ENCODE data around the gene NLK. TPM values are rescaled to one million over a fixed set of nuclear protein-coding genes. Genes with fewer than 3 reads are reported as not detected.
"Not testable (repeated sequence)": the region's sequence is repeated elsewhere in the genome, so short reads cannot be mapped to it uniquely, and the experiment has no call there.

NLK gene
- total RNA-seq, 1 experiment from 2014 or later: 14.6 TPM

DNA sequence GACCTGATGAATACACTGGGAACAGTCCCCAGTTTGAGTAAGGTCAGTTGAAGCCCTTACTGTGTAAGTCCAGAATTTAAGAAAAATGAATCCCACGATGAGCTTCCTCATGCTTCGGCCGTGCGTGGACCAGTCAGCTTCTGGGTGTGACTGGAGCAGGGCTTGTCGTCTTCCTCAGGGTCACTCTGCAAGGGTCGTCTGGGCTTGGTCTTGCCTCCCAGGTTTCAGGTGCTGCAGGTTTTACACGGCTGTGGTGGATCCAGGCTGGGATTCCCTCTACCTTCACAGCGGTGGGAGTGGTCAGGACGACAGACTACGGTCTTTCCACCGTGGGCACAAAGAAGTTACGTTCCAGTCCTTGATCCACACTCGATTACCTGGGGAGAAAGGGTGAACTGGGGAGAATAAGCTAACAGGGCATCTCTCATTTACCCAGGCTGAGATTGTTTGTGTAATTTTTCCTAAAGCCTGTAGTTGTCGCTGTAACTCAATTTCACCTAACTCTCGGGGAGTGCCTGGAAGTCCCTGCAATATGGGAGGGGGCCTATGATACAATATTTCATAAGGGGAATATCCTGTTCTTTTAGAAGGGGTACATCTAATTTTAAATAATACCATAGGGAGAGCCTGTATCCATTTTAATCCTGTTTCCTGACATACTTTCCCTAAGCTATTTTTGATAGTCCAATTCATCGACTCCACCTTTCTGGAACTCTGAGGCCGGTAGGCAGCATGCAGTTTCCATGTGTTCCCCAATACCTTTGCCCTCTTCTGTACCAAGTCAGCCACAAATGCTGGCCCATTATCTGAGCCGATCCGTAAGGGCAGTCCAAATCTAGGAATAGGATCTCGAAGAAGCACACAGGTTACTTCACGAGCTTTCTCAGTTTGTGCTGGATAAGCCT, 190.7 kb downstream of the NLK start:
- H3K27ac Mint-ChIP-seq (ENCODE audit: low read depth, unreplicated experiment); H3K36me3 Mint-ChIP-seq (ENCODE audit: insufficient read depth, unreplicated experiment); H3K9me3 Mint-ChIP-seq (ENCODE audit: unreplicated experiment); H3K27me3 Mint-ChIP-seq (ENCODE audit: insufficient read depth, unreplicated experiment); H3K4me1 Mint-ChIP-seq (ENCODE audit: insufficient read depth, unreplicated experiment): not testable (repeated sequence)
- TF ChIP-seq, protein P1, sequence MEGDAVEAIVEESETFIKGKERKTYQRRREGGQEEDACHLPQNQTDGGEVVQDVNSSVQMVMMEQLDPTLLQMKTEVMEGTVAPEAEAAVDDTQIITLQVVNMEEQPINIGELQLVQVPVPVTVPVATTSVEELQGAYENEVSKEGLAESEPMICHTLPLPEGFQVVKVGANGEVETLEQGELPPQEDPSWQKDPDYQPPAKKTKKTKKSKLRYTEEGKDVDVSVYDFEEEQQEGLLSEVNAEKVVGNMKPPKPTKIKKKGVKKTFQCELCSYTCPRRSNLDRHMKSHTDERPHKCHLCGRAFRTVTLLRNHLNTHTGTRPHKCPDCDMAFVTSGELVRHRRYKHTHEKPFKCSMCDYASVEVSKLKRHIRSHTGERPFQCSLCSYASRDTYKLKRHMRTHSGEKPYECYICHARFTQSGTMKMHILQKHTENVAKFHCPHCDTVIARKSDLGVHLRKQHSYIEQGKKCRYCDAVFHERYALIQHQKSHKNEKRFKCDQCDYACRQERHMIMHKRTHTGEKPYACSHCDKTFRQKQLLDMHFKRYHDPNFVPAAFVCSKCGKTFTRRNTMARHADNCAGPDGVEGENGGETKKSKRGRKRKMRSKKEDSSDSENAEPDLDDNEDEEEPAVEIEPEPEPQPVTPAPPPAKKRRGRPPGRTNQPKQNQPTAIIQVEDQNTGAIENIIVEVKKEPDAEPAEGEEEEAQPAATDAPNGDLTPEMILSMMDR (IDR thresholded peaks at IDR 0.05; ENCODE audit: unreplicated experiment): peak; percentile 52
- H3K4me3 Mint-ChIP-seq (ENCODE audit: unreplicated experiment): peak overlapping the region; percentile 38
- DNase-seq (ENCODE audit: unreplicated experiment): peak; percentile 39
- TSS peak; percentile 75 for BruUV-seq (replicated peaks)
- intact Hi-C loops (cut with micrococcal nuclease): loop anchor here (5.0 kb wide), 3 partner anchors 104 to 309 kb away; partner anchors contain the start of genes IFT20 and TNFAIP1
- POLR2A ChIA-PET: interaction anchor here (0.7 to 4.4 kb wide), 9 partner anchors 17 to 259 kb away, joined by 3 to 28 read pairs (median 4); partner anchors contain the start of genes IFT20, TMEM97 and TNFAIP1
- CTCF ChIA-PET: interaction anchor here (0.6 to 9.6 kb wide), 39 partner anchors 12 to 714 kb away, joined by 3 to 85 read pairs (median 3); partner anchors contain the start of genes ALDOC, IFT20, TMEM97 and TNFAIP1

DNA sequence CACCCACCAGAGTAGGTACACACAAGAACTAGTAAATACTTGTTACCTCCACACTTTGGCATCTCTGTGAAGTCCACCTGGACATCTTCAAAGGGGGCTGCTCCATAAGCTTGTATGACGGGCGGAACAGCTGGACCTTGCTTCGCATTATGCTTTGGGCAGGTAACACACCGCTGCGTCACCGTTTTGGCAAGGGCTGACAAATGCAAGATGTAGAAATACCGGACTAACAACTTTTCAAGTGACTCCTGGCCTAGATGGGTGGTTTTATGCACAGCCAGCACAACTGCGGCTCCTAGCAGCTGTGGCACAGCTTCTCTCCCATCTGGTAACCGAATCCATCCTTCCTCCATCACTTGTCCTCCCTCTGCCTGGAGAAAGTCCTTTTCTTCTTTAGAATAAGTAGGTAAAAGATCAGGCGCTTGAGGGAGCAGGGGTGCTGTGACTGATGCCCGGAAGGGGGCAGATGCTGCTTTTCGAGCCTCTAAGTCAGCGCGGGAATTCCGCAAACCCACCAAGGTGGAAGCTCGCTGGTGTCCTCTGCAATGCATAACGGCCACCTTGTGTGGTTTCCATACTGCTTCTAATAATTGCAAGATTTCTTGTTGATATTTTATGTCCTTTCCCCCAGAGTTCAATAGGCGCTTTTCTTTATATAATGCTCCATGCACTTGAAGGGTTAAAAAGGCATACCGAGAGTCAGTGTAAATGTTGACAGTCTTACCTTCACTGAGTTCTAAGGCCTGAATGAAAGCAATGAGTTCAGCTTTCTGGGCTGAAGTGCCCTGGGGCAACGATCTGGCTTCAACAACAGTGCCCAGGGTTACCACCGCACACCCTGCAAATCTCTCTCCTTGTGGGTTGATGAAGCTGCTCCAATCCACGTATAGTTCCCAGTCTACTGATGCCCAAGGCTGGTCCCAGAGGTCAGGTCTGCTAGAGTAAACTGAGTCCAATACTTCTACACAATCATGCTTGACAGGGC, 191.7 kb downstream of the NLK start:
- intact Hi-C loops (cut with micrococcal nuclease): loop anchor here (5.0 kb wide), 3 partner anchors 103 to 308 kb away; partner anchors contain the start of genes IFT20 and TNFAIP1
- DNase-seq (ENCODE audit: unreplicated experiment): peak; percentile 63
- H3K27ac Mint-ChIP-seq (ENCODE audit: low read depth, unreplicated experiment); H3K36me3 Mint-ChIP-seq (ENCODE audit: insufficient read depth, unreplicated experiment); H3K9me3 Mint-ChIP-seq (ENCODE audit: unreplicated experiment); H3K27me3 Mint-ChIP-seq (ENCODE audit: insufficient read depth, unreplicated experiment); BruUV-seq (replicated peaks); H3K4me1 Mint-ChIP-seq (ENCODE audit: insufficient read depth, unreplicated experiment): not testable (repeated sequence)
- ChIA-PET CTCF (interaction anchor here (0.6 to 9.6 kb wide), 30 partner anchors 11 to 259 kb away, joined by 3 to 85 read pairs (median 4); partner anchors contain the start of genes IFT20, TMEM97 and TNFAIP1), POLR2A (interaction anchor here (0.9 to 4.4 kb wide), 6 partner anchors 16 to 258 kb away, joined by 3 to 28 read pairs (median 6); partner anchors contain the start of genes IFT20 and TNFAIP1)
- H3K4me3 Mint-ChIP-seq (ENCODE audit: unreplicated experiment): peak overlapping the region; percentile 38

DNA sequence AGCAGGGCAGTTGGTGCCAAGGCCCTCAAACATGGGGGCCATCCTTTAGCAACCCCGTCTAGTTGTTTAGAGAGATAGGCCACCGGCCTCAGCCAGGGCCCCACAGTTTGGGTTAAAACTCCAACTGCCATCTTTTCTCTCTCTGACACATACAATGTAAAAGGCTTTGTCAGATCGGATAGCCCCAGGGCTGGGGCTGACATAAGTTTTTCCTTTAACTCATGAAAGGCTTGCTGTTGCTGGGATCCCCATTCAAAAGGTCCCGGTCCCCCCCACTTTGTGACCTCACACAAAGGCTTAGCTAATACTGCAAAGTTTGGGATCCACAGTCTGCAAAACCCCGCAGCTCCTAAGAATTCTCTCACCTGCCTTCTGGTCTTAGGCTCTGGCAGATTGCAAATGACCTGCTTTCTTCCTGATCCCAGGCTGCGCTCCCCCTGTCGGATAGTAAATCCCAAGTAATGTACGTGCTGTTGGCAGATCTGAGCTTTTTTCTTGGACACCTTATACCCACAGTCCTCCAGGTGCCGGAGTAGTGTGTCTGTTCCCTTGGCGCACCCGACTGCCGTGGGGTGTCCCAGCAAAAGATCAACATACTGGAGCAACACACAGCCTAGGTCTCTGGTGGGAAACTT, 192.7 kb downstream of the NLK start:
- H3K4me1 Mint-ChIP-seq (ENCODE audit: insufficient read depth, unreplicated experiment); DNase-seq (ENCODE audit: unreplicated experiment); H3K27ac Mint-ChIP-seq (ENCODE audit: low read depth, unreplicated experiment); H3K36me3 Mint-ChIP-seq (ENCODE audit: insufficient read depth, unreplicated experiment); H3K9me3 Mint-ChIP-seq (ENCODE audit: unreplicated experiment); H3K27me3 Mint-ChIP-seq (ENCODE audit: insufficient read depth, unreplicated experiment); BruUV-seq (replicated peaks); H3K4me3 Mint-ChIP-seq (ENCODE audit: unreplicated experiment): not testable (repeated sequence)
- ChIA-PET CTCF (interaction anchor here (1.1 to 9.6 kb wide), 9 partner anchors 10 to 258 kb away, joined by 3 to 85 read pairs (median 6); partner anchors contain the start of genes TMEM97 and TNFAIP1), POLR2A (interaction anchor here (0.9 to 4.4 kb wide), 3 partner anchors 100 to 257 kb away, joined by 3 to 28 read pairs (median 4); partner anchors contain the start of genes IFT20 and TNFAIP1)
- intact Hi-C loops (cut with micrococcal nuclease): loop anchor here (5.0 kb wide), 1 partner anchor 87 kb away; no protein-coding TSS in a partner anchor

DNA sequence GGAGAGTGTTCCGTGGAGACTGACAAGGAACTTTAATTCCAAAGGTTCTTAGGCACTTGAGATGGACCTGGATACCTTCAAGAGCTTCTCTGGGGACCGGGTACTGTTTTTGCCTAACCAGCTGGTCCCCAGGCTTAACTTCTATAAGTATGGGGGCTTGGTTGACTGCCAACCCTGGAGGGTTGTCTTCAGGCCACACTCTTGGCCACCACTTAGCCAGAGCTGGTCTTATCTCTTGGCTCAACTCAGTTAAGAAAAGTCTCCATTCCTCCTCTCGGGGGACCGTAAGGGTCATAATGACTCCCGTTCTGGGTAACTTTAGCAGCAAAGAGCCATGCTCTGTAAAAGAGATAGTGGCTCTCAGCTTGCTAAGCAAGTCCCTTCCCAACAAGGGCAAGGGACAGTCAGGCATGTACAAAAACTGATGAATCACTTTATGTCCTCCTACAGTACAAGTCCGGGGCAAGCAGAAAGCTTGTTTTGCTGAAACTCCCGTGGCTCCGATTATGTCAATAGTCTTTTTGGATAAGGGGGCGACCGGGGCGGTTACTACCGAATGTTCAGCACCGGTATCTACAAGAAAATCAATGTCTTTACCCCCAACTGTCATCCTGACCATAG, 193.7 kb downstream of the NLK start:
- not testable (repeated sequence) for H3K27me3 Mint-ChIP-seq (ENCODE audit: insufficient read depth, unreplicated experiment); H3K9me3 Mint-ChIP-seq (ENCODE audit: unreplicated experiment); BruUV-seq (replicated peaks); H3K27ac Mint-ChIP-seq (ENCODE audit: low read depth, unreplicated experiment); H3K4me1 Mint-ChIP-seq (ENCODE audit: insufficient read depth, unreplicated experiment); H3K4me3 Mint-ChIP-seq (ENCODE audit: unreplicated experiment); DNase-seq (ENCODE audit: unreplicated experiment); H3K36me3 Mint-ChIP-seq (ENCODE audit: insufficient read depth, unreplicated experiment)
- ChIA-PET POLR2A (interaction anchor here (0.7 to 4.4 kb wide), 4 partner anchors 99 to 256 kb away, joined by 3 to 28 read pairs (median 4); partner anchors contain the start of genes IFT20 and TNFAIP1), CTCF (interaction anchor here (0.6 to 9.6 kb wide), 10 partner anchors 9 to 287 kb away, joined by 3 to 85 read pairs (median 3); partner anchors contain the start of genes TMEM97 and TNFAIP1)
- intact Hi-C loops (cut with micrococcal nuclease): loop anchor here (5.0 kb wide), 1 partner anchor 86 kb away; no protein-coding TSS in a partner anchor

DNA sequence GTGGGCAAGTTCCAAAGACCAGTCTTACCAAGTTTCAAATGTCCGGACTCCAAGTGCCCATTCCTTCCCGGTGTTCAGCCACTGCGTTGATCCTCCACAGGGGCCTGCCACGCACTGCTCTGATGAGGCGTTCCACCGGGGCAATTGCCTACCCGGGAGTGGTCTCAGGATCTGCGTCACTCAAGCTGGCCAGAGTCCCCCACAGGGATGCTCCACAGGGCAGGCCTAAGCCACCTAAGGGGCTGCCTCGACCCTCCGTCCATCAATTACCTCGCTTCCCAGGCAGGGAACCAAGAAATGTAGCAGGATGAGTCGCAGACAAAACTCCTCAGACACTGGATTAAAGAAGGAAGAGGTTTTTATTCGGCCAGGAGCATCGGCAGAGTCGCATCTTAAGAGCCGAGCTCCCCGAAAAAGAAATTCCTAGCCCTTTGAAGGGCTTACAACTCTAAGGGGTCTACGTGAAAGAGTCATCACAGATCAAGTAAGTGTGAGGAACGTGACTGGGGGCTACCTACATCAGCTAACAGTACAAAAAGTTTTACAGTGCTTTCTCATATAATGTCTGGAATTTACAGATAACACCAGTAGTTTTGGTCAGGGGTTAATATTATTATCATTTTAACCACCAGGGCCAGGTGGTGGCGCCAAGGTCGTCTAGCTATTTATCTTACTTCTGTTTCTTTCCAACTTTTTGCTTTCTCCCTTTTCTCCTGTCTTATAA, 196.2 kb downstream of the NLK start:
- not testable (repeated sequence) for BruUV-seq (replicated peaks); H3K27me3 Mint-ChIP-seq (ENCODE audit: insufficient read depth, unreplicated experiment); H3K4me1 Mint-ChIP-seq (ENCODE audit: insufficient read depth, unreplicated experiment); H3K36me3 Mint-ChIP-seq (ENCODE audit: insufficient read depth, unreplicated experiment); H3K4me3 Mint-ChIP-seq (ENCODE audit: unreplicated experiment); H3K27ac Mint-ChIP-seq (ENCODE audit: low read depth, unreplicated experiment); DNase-seq (ENCODE audit: unreplicated experiment); H3K9me3 Mint-ChIP-seq (ENCODE audit: unreplicated experiment)
- ChIA-PET POLR2A (interaction anchor here (0.7 to 1.8 kb wide), 7 partner anchors 9 to 351 kb away, joined by 3 to 4 read pairs (median 3); partner anchors contain the start of genes IFT20 and TMEM97), CTCF (interaction anchor here (0.7 to 4.0 kb wide), 11 partner anchors 13 to 1274 kb away, joined by 3 to 28 read pairs (median 6); no protein-coding TSS in a partner anchor)
- intact Hi-C loops (cut with micrococcal nuclease): loop anchor here (2.0 to 5.0 kb wide), 2 partner anchors 84 to 178 kb away; no protein-coding TSS in a partner anchor

Data from MCF 10A (cell line).